GM10248 (cell line): ENCODE results near the gene TRAPPC12.
"Not testable (repeated sequence)": the region's sequence is repeated elsewhere in the genome, so short reads cannot be mapped to it uniquely, and the experiment has no call there.

ENCODE experiments used
- CTCF ChIA-PET: fragments of 300-600 bp; sonication (Branson Sonifier 250); formaldehyde crosslinking; extraction: SDS; loops from one replicate; lab custom pipeline; 2021; ENCODE audit warnings: antibody characterized with exemption; lab: Yijun Ruan, JAX
- POLR2A ChIA-PET: fragments of 350-650 bp; sonication (Branson Sonifier 250); formaldehyde crosslinking; extraction: SDS; loops from one replicate; lab custom pipeline; 2020; ENCODE audit warnings: antibody characterized with exemption; lab: Yijun Ruan, JAX
- DNase-seq: peaks from one replicate; pipeline ENCODE4 v3.0.0; 2012; ENCODE audit errors: extremely low spot score
- CTCF ChIP-seq: IDR thresholded peaks from 2 replicates; pipeline ENCODE4 v1.5.1; 2012; ENCODE audit warnings: mild to moderate bottlenecking, low read depth; ENCODE audit errors: extremely low read depth, missing control alignments, control extremely low read depth

TRAPPC12 gene

DNA sequence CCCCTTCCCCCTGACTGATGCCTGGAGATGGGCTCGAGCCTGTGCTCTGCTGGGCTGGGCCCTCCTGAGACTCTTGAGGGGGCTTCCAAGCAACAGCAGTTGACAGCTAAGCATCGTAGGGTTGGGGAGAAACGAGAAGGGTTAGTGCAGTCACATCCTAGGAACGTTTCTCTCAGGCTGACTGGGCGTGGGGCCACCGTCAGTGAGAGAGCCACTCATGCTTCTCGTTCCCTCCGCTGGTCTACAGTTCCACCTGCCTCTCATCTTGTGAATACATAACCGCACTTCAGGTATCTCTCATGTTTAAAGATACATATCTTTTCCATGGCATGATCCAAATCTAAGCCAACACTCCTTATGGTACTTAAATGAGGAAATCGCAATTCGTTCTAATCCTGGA, 66.4 kb downstream of the TRAPPC12 start:
- ChIA-PET CTCF (interaction anchor here (1.0 kb wide), 1 partner anchor 16 kb away, joined by 3 read pairs; no protein-coding TSS in a partner anchor), POLR2A (no interaction called here)
- DNase-seq, result no peak
- TF ChIP-seq CTCF, result no peak

DNA sequence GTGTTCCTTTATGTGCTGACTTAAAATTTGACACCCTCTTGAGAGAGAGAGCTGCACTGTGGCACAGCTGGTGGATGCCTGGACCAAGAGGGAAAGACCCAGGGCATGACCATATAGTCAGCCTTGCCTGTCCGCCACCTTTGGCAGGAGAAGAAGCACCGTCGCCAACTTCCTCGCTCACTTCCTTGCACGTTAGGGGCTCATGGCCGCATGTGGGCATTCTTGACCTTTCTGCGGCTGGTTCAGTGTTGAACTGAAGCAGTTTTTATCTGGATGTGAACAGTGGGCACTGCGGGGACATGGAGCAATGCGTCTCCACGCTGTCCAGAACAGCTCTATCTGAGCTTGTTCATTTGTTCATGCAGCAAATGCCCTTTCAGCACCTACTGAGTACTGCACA, 66.9 kb downstream of the TRAPPC12 start:
- no peak for TF ChIP-seq CTCF
- ChIA-PET CTCF (interaction anchor here (1.2 kb wide), 1 partner anchor 16 kb away, joined by 4 read pairs; no protein-coding TSS in a partner anchor), POLR2A (no interaction called here)
- DNase-seq, result no peak

GRCh38 chr2:3447186-3447585, 67.7 kb downstream of the TRAPPC12 start:
- POLR2A ChIA-PET, DNase-seq: not testable (repeated sequence)
- CTCF ChIA-PET, result interaction anchor here (1.2 to 1.5 kb wide), 3 partner anchors 15 to 23 kb away, joined by 3 to 6 read pairs (median 4); no protein-coding TSS in a partner anchor

- CTCF ChIA-PET, result interaction anchor here (1.2 to 1.5 kb wide), 3 partner anchors 14 to 24 kb away, joined by 3 to 6 read pairs (median 4); no protein-coding TSS in a partner anchor
- POLR2A ChIA-PET, result no interaction called here
- no peak for DNase-seq
- no peak for TF ChIP-seq CTCF
Observed at GRCh38 chr2:3447789-3448317, 68.4 kb downstream of the TRAPPC12 start.

GRCh38 chr2:3448441-3448911, 69.0 kb downstream of the TRAPPC12 start:
- CTCF ChIA-PET, result interaction anchor here (0.8 to 1.5 kb wide), 4 partner anchors 14 to 1328 kb away, joined by 3 to 6 read pairs (median 3); no protein-coding TSS in a partner anchor
- DNase-seq, POLR2A ChIA-PET: not testable (repeated sequence)

- POLR2A ChIA-PET, result no interaction called here
- no peak for DNase-seq
- no peak for TF ChIP-seq CTCF
- CTCF ChIA-PET, result interaction anchor here (0.8 to 1.0 kb wide), 3 partner anchors 13 to 1329 kb away, joined by 3 read pairs; no protein-coding TSS in a partner anchor
Observed at GRCh38 chr2:3449086-3449485, 69.6 kb downstream of the TRAPPC12 start.

- ChIA-PET POLR2A (no interaction called here), CTCF (interaction anchor here (1.0 to 4.9 kb wide), 3 partner anchors 7 to 12 kb away, joined by 3 to 42 read pairs (median 19); no protein-coding TSS in a partner anchor)
- TF ChIP-seq CTCF, result no peak
- DNase-seq, result no peak
Observed at GRCh38 chr2:3449936-3450335, 70.4 kb downstream of the TRAPPC12 start.
